ENCODE measurements around the gene RNF2. TPM values are rescaled to one million over a fixed set of nuclear protein-coding genes. Genes with fewer than 3 reads are reported as not detected.

Gene RNF2
- polyA plus RNA-seq, 3 donors: 15.5 to 25.2 (median 19.3) TPM

DNA sequence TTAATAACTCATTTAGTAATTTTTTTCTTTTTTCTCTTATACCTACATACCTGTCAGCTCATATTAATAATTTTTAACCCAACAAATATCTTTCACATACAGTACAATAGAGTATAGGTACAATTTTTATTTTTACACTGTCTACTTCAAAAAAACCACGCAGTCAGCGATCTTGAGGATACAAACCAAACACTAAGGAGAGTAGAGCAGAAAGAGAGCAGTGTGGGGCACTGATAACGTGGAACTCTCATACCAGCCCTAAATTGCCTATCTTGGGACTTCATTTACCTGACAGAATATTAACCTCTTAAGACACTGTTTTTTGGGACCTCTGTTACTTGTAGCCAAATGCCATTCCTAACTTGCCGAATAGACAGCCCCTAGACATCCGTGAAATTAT lies 105.9 kb downstream of the RNF2 start:
- Histone ChIP-seq H3K9me3 (replicated peaks in 1 of 2; ENCODE audit: control insufficient read depth in 1 of 2, insufficient read depth in 1 of 2, low read length in 2 of 2) (no peaks in the 10 kb centered on the region), H3K79me2 (ENCODE audit: insufficient read depth, low read length) (peaks cover 30% of the 10 kb centered on the region), H3K9ac (ENCODE audit: insufficient read depth, low read length, poor library complexity, severe bottlenecking) (no peak overlapping the region), H3K27ac (ENCODE audit: low read depth in 1 of 2, low read length in 2 of 2) (no peak overlapping the region), H3K36me3 (replicated peaks in 1 of 2; ENCODE audit: control insufficient read depth in 1 of 2, insufficient read depth in 2 of 2, low read length in 2 of 2) (peaks cover 45 to 56% of the 10 kb centered on the region in 2 donors), H3K27me3 (ENCODE audit: control insufficient read depth in 2 of 2, insufficient read depth in 2 of 2, low read length in 2 of 2) (no peaks in the 10 kb centered on the region), H3K4me2 (replicated peaks; ENCODE audit: extremely low read depth, low read length, poor library complexity, severe bottlenecking) (no peak overlapping the region), H3K4me3 (replicated peaks in 1 of 3; ENCODE audit: low read depth in 2 of 3, low read length in 3 of 3) (no peak overlapping the region), H3K4me1 (ENCODE audit: control insufficient read depth in 1 of 2, insufficient read depth in 2 of 2, low read length in 2 of 2) (peaks cover 17 to 37% of the 10 kb centered on the region in 2 donors), H2AFZ (ENCODE audit: insufficient read depth, low read depth, low read length, poor library complexity, severe bottlenecking) (no peak overlapping the region), H4K20me1 (ENCODE audit: insufficient read depth, low read length) (no peaks in the 10 kb centered on the region)
- DNase-seq: no peak
- intact Hi-C loops (cut with micrococcal nuclease): loop anchor here in 1 of 2 donors (10.0 kb wide), 2 partner anchors 164 to 1224 kb away; partner anchors contain the start of genes IVNS1ABP, ODR4 and TPR
- TF ChIP-seq, protein P1, sequence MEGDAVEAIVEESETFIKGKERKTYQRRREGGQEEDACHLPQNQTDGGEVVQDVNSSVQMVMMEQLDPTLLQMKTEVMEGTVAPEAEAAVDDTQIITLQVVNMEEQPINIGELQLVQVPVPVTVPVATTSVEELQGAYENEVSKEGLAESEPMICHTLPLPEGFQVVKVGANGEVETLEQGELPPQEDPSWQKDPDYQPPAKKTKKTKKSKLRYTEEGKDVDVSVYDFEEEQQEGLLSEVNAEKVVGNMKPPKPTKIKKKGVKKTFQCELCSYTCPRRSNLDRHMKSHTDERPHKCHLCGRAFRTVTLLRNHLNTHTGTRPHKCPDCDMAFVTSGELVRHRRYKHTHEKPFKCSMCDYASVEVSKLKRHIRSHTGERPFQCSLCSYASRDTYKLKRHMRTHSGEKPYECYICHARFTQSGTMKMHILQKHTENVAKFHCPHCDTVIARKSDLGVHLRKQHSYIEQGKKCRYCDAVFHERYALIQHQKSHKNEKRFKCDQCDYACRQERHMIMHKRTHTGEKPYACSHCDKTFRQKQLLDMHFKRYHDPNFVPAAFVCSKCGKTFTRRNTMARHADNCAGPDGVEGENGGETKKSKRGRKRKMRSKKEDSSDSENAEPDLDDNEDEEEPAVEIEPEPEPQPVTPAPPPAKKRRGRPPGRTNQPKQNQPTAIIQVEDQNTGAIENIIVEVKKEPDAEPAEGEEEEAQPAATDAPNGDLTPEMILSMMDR (IDR thresholded peaks at IDR 0.05): no peak
- Mint-ChIP-seq H3K4me3 (no peak overlapping the region), H3K36me3 (peaks cover 31 to 42% of the 10 kb centered on the region in 2 donors), H3K27ac (no peak overlapping the region), H3K4me1 (peaks cover 38% of the 10 kb centered on the region), H3K9me3 (peaks cover 0 to under 1% (median 0%) of the 10 kb centered on the region in 7 donors), H3K27me3 (ENCODE audit: low read depth in 3 of 3) (no peaks in the 10 kb centered on the region)
- WGBS (ENCODE audit: insufficient coverage): no CpG with 5 or more reads among the region's 5 CpGs

Small RNAs within 50 kb of the gene (small RNA-seq; reads per million reads assigned to genes)
- not detected for gene RNA5SP72 (ENCODE audit: insufficient read length, low read depth)

Other genes starting within 250 kb of the RNF2 start
- 10 to 100 TPM; 10.2 to 24.6 (median 12.4) TPM for gene NIBAN1, start 71.0 kb upstream of the RNF2 start, polyA plus RNA-seq
- gene TRMT1L, start 111.4 kb downstream of the RNF2 start, polyA plus RNA-seq: 10 to 100 TPM in 1 of 3 donors, 1 to 10 TPM in 2; 5.0 to 11.5 (median 7.4) TPM
- gene SWT1, start 111.6 kb downstream of the RNF2 start, polyA plus RNA-seq: 1 to 10 TPM in 2 of 3 donors, under 1 TPM in 1; 0.89 to 2.8 (median 1.7) TPM